ENCODE measurements around the gene FIBCD1. TPM values are rescaled to one million over a fixed set of nuclear protein-coding genes. Genes with fewer than 3 reads are reported as not detected.

Gene FIBCD1
- total RNA-seq, 4 donors from 2014 or later, result not detected

DNA sequence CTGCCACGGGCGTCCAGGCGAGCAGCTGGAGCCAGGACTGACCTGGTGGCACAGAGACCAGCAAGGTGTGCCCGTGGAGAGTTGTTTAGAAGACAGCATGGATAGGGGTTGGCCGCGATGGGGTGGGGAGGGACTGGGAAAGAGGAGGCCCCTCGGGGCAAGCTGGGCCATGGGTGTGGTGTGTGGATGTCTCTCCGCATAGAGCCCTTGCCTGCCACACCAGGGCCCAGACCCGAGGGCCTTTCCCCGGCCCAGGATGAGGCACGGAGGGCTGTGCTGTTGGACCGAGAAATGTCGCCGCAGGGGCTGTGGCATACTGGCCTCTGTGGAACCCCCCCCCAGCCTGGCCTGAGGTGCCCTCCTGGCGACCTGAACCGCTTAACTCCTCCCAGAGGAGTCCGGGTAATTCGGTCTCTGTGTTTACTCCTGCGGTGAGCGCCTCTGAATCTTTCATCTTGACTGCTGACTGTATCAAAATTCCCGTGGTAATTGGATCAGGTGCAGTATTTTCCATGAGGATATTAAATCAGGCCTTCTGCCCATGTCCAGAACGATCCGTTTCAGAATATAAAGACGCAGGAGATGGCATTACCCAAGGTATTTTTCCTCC lies 47.4 kb upstream of the FIBCD1 start:
- H3K4me3 ChIP-seq, result no peak overlapping the region
- no peak overlapping the region for H3K27ac ChIP-seq
- TF ChIP-seq POLR2AphosphoS5 (IDR thresholded peaks at IDR 0.05) (no peak), EP300 (IDR thresholded peaks at IDR 0.05) (no peak), POLR2A (IDR thresholded peaks at IDR 0.05) (no peak)
- TF ChIP-seq, protein P1, sequence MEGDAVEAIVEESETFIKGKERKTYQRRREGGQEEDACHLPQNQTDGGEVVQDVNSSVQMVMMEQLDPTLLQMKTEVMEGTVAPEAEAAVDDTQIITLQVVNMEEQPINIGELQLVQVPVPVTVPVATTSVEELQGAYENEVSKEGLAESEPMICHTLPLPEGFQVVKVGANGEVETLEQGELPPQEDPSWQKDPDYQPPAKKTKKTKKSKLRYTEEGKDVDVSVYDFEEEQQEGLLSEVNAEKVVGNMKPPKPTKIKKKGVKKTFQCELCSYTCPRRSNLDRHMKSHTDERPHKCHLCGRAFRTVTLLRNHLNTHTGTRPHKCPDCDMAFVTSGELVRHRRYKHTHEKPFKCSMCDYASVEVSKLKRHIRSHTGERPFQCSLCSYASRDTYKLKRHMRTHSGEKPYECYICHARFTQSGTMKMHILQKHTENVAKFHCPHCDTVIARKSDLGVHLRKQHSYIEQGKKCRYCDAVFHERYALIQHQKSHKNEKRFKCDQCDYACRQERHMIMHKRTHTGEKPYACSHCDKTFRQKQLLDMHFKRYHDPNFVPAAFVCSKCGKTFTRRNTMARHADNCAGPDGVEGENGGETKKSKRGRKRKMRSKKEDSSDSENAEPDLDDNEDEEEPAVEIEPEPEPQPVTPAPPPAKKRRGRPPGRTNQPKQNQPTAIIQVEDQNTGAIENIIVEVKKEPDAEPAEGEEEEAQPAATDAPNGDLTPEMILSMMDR (IDR thresholded peaks at IDR 0.05), result no peak
- peaks cover 29% of the 10 kb centered on the region for H3K27me3 ChIP-seq
- 54% methylated on average over 21 of the region's 24 CpGs for WGBS
- H3K4me1 ChIP-seq, result no peaks in the 10 kb centered on the region
- no peaks in the 10 kb centered on the region for H3K9me3 ChIP-seq
- no peak for DNase-seq (ENCODE audit: low spot score in 2 of 2)
- H3K36me3 ChIP-seq, result no peaks in the 10 kb centered on the region

GRCh38 chr9:130985606-130986162 lies 46.6 kb upstream of the FIBCD1 start:
- Histone ChIP-seq H3K4me1 (no peaks in the 10 kb centered on the region), H3K27me3 (peaks cover 27% of the 10 kb centered on the region), H3K36me3 (no peaks in the 10 kb centered on the region), H3K27ac (no peak overlapping the region), H3K9me3 (no peaks in the 10 kb centered on the region), H3K4me3 (no peak overlapping the region)
- WGBS, result 88% methylated on average over 5 of the region's 5 CpGs
- DNase-seq (ENCODE audit: low spot score in 2 of 2), result no peak
- TF ChIP-seq EP300 (IDR thresholded peaks at IDR 0.05) (no peak), POLR2A (IDR thresholded peaks at IDR 0.05) (no peak), POLR2AphosphoS5 (IDR thresholded peaks at IDR 0.05) (no peak)
- TF ChIP-seq, protein P1 (IDR thresholded peaks at IDR 0.05), result no peak

- 91% methylated on average over 5 of the region's 6 CpGs for WGBS
- H3K4me3 ChIP-seq, result no peak overlapping the region
- no peaks in the 10 kb centered on the region for H3K36me3 ChIP-seq
- TF ChIP-seq EP300 (IDR thresholded peaks at IDR 0.05), result no peak
- TF ChIP-seq, protein P1 (IDR thresholded peaks at IDR 0.05), result no peak
- no peak for TF ChIP-seq POLR2A (IDR thresholded peaks at IDR 0.05)
- no peak for TF ChIP-seq POLR2AphosphoS5 (IDR thresholded peaks at IDR 0.05)
- H3K9me3 ChIP-seq, result no peaks in the 10 kb centered on the region
- H3K27ac ChIP-seq, result no peak overlapping the region
- peaks cover 30% of the 10 kb centered on the region for H3K27me3 ChIP-seq
- no peaks in the 10 kb centered on the region for H3K4me1 ChIP-seq
- DNase-seq (ENCODE audit: low spot score in 2 of 2), result no peak
These were observed 46.0 kb upstream of the FIBCD1 start for GRCh38 chr9:130985029-130985428.

- 89% methylated on average over 8 of the region's 8 CpGs for WGBS
- peaks cover 26% of the 10 kb centered on the region for H3K27me3 ChIP-seq
These were observed 45.5 kb upstream of the FIBCD1 start for GRCh38 chr9:130984521-130984920.

DNA sequence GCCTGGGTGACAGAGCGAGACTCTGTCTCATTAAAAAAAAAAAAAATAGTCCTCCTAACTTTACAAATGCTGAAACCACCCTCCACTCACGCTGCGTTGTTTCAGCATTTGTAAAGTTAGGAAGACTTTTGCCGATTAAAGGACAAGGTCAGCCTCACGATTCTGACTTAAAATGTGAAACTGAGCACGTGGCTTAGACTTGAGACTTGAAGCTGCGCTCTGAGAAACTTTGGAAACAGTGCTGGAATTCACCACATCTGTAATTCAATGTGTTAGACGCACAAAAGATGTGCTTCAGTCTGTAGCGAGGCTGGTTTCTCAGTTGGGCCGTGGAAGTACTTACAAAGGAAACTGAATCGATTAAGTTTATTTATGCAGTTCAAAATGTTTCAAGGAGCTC lies 44.9 kb upstream of the FIBCD1 start:
- 83% methylated on average over 11 of the region's 11 CpGs for WGBS
- peaks cover 26% of the 10 kb centered on the region for H3K27me3 ChIP-seq
- no peak for DNase-seq (ENCODE audit: low spot score in 2 of 2)
- no peaks in the 10 kb centered on the region for H3K4me1 ChIP-seq
- H3K36me3 ChIP-seq, result no peaks in the 10 kb centered on the region
- no peak overlapping the region for H3K4me3 ChIP-seq
- no peak for TF ChIP-seq POLR2AphosphoS5 (IDR thresholded peaks at IDR 0.05)
- TF ChIP-seq EP300 (IDR thresholded peaks at IDR 0.05), result no peak
- TF ChIP-seq, protein P1 (IDR thresholded peaks at IDR 0.05), result no peak
- TF ChIP-seq POLR2A (IDR thresholded peaks at IDR 0.05), result no peak
- H3K27ac ChIP-seq, result no peak overlapping the region
- H3K9me3 ChIP-seq, result no peaks in the 10 kb centered on the region

More at GRCh38 chr9:130984521-130984920, 45.5 kb upstream of the FIBCD1 start:
- no peaks in the 10 kb centered on the region for H3K4me1 ChIP-seq
- H3K36me3 ChIP-seq, result no peaks in the 10 kb centered on the region
- no peaks in the 10 kb centered on the region for H3K9me3 ChIP-seq
- DNase-seq (ENCODE audit: low spot score in 2 of 2), result no peak
- no peak overlapping the region for H3K4me3 ChIP-seq
- H3K27ac ChIP-seq, result no peak overlapping the region
- TF ChIP-seq POLR2AphosphoS5 (IDR thresholded peaks at IDR 0.05) (no peak), POLR2A (IDR thresholded peaks at IDR 0.05) (no peak), EP300 (IDR thresholded peaks at IDR 0.05) (no peak)
- TF ChIP-seq, protein P1 (IDR thresholded peaks at IDR 0.05), result no peak

Measured in suprapubic skin (tissue), 4 donors.